ENCODE data around the gene HSPA1L. TPM values are rescaled to one million over a fixed set of nuclear protein-coding genes. Genes with fewer than 3 reads are reported as not detected.
A peak's percentile ranks its signal among the peaks of the same experiment; 100 is the strongest.

Gene HSPA1L
- total RNA-seq, 1 experiment from 2014 or later, result 1.2 TPM

DNA sequence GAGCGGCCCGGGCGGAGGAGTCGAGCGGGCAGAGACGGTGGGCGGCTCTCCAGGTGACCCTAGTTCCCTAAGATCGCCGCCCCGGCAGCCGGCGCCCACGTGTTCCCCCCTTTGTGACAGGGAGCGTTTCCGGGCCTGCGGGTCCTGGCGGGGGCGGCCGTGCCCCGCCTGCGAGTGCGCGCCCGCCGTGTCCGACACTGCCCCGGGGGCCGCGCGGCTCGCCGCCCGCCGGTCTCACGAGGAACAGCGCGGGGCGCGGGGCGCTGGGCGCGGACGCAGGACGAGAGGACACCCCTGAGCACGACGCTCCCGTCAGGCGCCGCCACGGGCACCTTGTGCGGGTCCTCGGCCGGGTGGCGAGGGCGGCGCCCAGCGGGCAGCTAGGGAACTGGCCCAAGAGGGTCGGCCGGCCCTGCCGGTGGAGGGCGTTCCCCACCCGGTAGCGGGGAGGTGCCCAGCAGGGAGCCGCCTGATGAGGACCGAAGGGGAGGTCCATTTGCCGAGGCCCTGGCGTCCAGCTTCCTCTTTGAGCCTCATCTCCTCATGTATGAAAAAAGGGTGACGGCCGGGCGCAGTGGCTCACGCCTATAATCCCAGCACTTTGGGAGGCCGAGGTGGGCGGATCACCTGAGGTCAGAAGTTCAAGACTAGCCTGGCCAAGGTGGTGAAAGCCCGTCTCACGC lies 19.3 kb downstream of the HSPA1L start, which contains the start of gene VARS1 (continued):
- TF ChIP-seq FOXP1 (CRISPR knock-in tag; IDR thresholded peaks at IDR 0.05; ENCODE audit: borderline replicate concordance) (peak; percentile 82; the same call in 1 of the 2 replicates), ZNF232 (CRISPR knock-in tag; IDR thresholded peaks at IDR 0.05) (peak; percentile 88), SP1 (CRISPR knock-in tag; conservative IDR thresholded peaks at IDR 0.05) (peak; percentile 81)
- TF ChIP-seq, protein P1, sequence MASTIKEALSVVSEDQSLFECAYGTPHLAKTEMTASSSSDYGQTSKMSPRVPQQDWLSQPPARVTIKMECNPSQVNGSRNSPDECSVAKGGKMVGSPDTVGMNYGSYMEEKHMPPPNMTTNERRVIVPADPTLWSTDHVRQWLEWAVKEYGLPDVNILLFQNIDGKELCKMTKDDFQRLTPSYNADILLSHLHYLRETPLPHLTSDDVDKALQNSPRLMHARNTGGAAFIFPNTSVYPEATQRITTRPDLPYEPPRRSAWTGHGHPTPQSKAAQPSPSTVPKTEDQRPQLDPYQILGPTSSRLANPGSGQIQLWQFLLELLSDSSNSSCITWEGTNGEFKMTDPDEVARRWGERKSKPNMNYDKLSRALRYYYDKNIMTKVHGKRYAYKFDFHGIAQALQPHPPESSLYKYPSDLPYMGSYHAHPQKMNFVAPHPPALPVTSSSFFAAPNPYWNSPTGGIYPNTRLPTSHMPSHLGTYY (CRISPR knock-in tag; IDR thresholded peaks at IDR 0.05), result peak; percentile 90

DNA sequence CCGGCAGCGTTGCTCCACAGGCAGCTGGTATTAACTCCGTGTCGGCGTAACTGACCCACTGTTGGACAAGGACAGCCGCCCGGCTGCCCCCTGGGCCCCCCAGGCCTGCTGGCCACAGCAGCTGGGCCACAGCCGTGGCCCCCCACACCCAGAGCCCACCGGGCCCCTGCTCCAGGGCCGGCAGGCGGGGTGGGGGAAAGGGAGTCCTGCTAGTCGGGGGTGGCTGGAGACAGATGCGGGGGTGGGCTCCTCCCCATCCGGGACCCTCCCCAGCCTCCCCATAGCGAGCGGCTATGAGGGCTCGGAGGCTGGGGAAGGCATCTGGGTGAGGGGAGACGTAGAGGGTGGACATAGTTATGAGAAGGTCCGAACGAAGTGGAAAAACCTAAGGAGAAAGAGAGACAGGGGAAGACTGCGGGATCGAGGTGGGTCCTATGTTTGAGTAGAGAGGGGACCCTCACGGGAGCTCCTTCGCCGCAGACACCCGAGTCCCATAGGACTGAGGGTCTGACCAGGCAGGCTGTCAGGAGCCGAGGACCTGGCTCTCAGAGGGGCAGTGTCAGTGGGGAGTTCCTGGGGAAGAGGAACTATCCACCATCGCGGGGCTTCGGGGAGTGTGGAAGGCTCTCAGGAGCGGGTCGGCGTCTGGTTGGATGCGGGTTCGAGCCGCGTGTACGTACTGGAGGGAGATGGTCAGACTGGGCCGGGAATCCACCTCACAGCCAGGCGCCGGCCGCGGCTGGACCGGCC lies 20.0 kb downstream of the HSPA1L start:
- Mint-ChIP-seq H3K9me3 (no peaks in the 10 kb centered on the region), H3K4me1 (peaks cover 9% of the 10 kb centered on the region), H3K27me3 (ENCODE audit: low read depth) (no peaks in the 10 kb centered on the region), H3K36me3 (peaks cover 24% of the 10 kb centered on the region), H3K27ac (peak overlapping the region; percentile 97), H3K4me3 (peak overlapping the region; percentile 99)
- POLR2A ChIA-PET, result interaction anchor here (0.6 to 2.6 kb wide), 7 partner anchors 14 to 92 kb away, joined by 3 to 18 read pairs (median 4); partner anchors contain the start of genes ABHD16A, HSPA1A, HSPA1B and HSPA1L
- ATAC-seq, result peak; percentile 2; the same call in 1 of the 2 replicates
- TF ChIP-seq, protein P2, sequence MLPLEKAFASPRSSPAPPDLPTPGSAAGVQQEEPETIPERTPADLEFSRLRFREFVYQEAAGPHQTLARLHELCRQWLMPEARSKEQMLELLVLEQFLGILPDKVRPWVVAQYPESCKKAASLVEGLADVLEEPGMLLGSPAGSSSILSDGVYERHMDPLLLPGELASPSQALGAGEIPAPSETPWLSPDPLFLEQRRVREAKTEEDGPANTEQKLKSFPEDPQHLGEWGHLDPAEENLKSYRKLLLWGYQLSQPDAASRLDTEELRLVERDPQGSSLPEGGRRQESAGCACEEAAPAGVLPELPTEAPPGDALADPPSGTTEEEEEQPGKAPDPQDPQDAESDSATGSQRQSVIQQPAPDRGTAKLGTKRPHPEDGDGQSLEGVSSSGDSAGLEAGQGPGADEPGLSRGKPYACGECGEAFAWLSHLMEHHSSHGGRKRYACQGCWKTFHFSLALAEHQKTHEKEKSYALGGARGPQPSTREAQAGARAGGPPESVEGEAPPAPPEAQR (CRISPR knock-in tag; IDR thresholded peaks at IDR 0.05), result no peak
- TF ChIP-seq ZNF671 (CRISPR knock-in tag; IDR thresholded peaks at IDR 0.05) (no peak), CBFB (CRISPR knock-in tag; IDR thresholded peaks at IDR 0.05; ENCODE audit: low read depth) (no peak), TEAD1 (CRISPR knock-in tag; IDR thresholded peaks at IDR 0.05) (no peak), EMX1 (CRISPR knock-in tag; IDR thresholded peaks at IDR 0.05) (no peak), GRHL2 (CRISPR knock-in tag; IDR thresholded peaks at IDR 0.05; ENCODE audit: insufficient replicate concordance, severe bottlenecking) (no peak), ATF1 (CRISPR knock-in tag; IDR thresholded peaks at IDR 0.05) (no peak), ETV6 (CRISPR knock-in tag; IDR thresholded peaks at IDR 0.05) (no peak), PRRX2 (CRISPR knock-in tag; IDR thresholded peaks at IDR 0.05) (no peak), CREM (CRISPR knock-in tag; IDR thresholded peaks at IDR 0.05) (no peak), RORB (CRISPR knock-in tag; IDR thresholded peaks at IDR 0.05) (no peak), SOX15 (CRISPR knock-in tag; IDR thresholded peaks at IDR 0.05) (no peak)
- TF ChIP-seq, protein P3, sequence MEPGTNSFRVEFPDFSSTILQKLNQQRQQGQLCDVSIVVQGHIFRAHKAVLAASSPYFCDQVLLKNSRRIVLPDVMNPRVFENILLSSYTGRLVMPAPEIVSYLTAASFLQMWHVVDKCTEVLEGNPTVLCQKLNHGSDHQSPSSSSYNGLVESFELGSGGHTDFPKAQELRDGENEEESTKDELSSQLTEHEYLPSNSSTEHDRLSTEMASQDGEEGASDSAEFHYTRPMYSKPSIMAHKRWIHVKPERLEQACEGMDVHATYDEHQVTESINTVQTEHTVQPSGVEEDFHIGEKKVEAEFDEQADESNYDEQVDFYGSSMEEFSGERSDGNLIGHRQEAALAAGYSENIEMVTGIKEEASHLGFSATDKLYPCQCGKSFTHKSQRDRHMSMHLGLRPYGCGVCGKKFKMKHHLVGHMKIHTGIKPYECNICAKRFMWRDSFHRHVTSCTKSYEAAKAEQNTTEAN (CRISPR knock-in tag; IDR thresholded peaks at IDR 0.05), result no peak
- TF ChIP-seq, protein P4, sequence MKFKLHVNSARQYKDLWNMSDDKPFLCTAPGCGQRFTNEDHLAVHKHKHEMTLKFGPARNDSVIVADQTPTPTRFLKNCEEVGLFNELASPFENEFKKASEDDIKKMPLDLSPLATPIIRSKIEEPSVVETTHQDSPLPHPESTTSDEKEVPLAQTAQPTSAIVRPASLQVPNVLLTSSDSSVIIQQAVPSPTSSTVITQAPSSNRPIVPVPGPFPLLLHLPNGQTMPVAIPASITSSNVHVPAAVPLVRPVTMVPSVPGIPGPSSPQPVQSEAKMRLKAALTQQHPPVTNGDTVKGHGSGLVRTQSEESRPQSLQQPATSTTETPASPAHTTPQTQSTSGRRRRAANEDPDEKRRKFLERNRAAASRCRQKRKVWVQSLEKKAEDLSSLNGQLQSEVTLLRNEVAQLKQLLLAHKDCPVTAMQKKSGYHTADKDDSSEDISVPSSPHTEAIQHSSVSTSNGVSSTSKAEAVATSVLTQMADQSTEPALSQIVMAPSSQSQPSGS (CRISPR knock-in tag; IDR thresholded peaks at IDR 0.05; ENCODE audit: borderline replicate concordance, low read depth), result no peak
- TF ChIP-seq, protein P5, sequence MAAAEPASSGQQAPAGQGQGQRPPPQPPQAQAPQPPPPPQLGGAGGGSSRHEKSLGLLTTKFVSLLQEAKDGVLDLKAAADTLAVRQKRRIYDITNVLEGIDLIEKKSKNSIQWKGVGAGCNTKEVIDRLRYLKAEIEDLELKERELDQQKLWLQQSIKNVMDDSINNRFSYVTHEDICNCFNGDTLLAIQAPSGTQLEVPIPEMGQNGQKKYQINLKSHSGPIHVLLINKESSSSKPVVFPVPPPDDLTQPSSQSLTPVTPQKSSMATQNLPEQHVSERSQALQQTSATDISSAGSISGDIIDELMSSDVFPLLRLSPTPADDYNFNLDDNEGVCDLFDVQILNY (CRISPR knock-in tag; IDR thresholded peaks at IDR 0.05), result no peak
- TF ChIP-seq, protein P6, sequence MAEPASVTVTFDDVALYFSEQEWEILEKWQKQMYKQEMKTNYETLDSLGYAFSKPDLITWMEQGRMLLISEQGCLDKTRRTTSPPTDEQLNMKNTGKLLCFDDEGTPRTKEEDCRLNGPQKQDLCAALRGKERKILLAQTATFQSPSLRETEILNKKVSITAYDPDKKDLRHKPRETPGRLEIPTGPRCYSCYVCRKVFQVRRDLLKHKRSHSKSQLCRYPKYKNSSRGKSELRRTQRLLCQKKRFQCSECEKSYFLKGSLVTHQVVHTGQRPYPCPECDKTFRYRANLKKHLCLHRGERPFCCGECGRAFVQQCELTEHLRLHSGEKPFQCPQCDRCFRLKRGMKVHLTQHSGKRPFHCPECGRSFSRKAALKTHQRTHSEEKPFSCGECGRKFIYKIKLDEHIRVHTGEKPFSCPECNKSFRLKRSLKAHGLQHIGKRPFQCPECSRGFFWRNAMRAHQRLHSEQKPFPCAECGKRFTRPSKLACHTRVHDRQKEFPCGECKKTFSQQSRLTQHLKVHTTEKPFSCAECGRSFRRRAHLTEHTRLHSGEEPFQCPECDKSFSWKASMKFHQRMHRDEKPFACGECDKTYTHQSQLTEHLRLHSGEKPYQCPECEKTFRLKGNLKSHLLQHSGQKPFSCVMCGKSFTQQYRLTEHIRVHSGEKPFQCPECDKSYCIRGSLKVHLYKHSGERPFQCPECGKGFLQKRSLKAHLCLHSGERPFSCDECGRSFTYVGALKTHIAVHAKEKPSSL (CRISPR knock-in tag; conservative IDR thresholded peaks at IDR 0.05), result no peak
- CTCF ChIA-PET, result interaction anchor here (0.6 to 2.5 kb wide), 21 partner anchors 11 to 134 kb away, joined by 3 to 30 read pairs (median 6); partner anchors contain the start of genes ABHD16A, C6orf47, DDAH2 and EHMT2
- DNase-seq (ENCODE audit: low spot score), result no peak
